Left lung (tissue), 10 donors: ENCODE data around the gene SLC23A2. TPM values are rescaled to one million over a fixed set of nuclear protein-coding genes. Genes with fewer than 3 reads are reported as not detected.

Experiments used
- ATAC-seq: fragments of 200-7000 bp; cut with Tn5 transposase; one replicate; pipeline ENCODE4 v1.9.1; 2020; ENCODE audit warnings: moderate library complexity
- DNase-seq, 4 donors: peaks; one replicate each; pipeline ENCODE4 v3.0.0-alpha.2; 2013 to 2020
- H3K27ac ChIP-seq, 2 donors: fragments of 200-600 bp; sonication (generic) in 1 of 2; one replicate each; pipeline versions ENCODE4 v1.5.0 to v1.8.0; 2020 to 2021
- H3K27me3 ChIP-seq, 2 donors: fragments of 200-600 bp; sonication (generic) in 1 of 2; one replicate each; pipeline versions ENCODE4 v1.5.0 to v1.8.0; 2020 to 2021
- H3K36me3 ChIP-seq, 2 donors: fragments of 200-600 bp; sonication (generic) in 1 of 2; one replicate each; pipeline versions ENCODE4 v1.5.0 to v1.8.0; 2020 to 2021
- H3K4me1 ChIP-seq, 2 donors: fragments of 200-600 bp; one replicate each; pipeline ENCODE4 v1.8.0; 2021
- H3K4me3 ChIP-seq, 2 donors: fragments of 200-600 bp; sonication (generic) in 1 of 2; one replicate each; pipeline versions ENCODE4 v1.5.0 to v1.8.0; 2020 to 2021; ENCODE audit warnings: mild to moderate bottlenecking in 1 of 2
- H3K9me3 ChIP-seq, 2 donors: fragments of 200-600 bp; sonication (generic) in 1 of 2; one replicate each; pipeline versions ENCODE4 v1.5.0 to v1.8.0; 2020 to 2021
- CTCF ChIP-seq, 2 donors: fragments of 200-600 bp; sonication (generic) in 1 of 2; IDR thresholded peaks; one replicate each; pipeline versions ENCODE4 v1.5.0 to v1.8.0; 2021; ENCODE audit warnings: antibody characterized with exemption in 2 of 2
- intact Hi-C, 2 donors: fragments of 100-400 bp; cut with DNase I; formaldehyde crosslinking; loops; one replicate each; pipeline versions ENCODE4 v1.11.2 to v1.14.2; 2022
- polyA plus RNA-seq, 6 donors: library from polyadenylated mRNA; unstranded; fragments of 120-200 nt; gene quantifications; one replicate each; pipeline ENCODE4 v1.2.1, GENCODE V29; 2013; ENCODE audit not compliant: insufficient read length in 6 of 6
- total RNA-seq, 2 donors: library from RNA; stranded (reverse); fragmentation: NEBNext Ultra II Directional; extraction: Animal tissue kit (Norgen Biotek cat#: 25700); gene quantifications; one replicate each; pipeline ENCODE4 v1.2.1, GENCODE V29; 2021
- donor health status: DM: no; HTN: yes; CAD: no.
- donor health status: DM: no; HTN: no; CAD: no.

Gene SLC23A2
- total and polyA plus RNA-seq, 8 donors, result 15.8 to 27.1 (median 25.9) TPM

GRCh38 chr20:4808872-4809271 is 192.4 kb downstream of the SLC23A2 start:
- Histone ChIP-seq H3K4me3 (no peak overlapping the region), H3K27me3 (no peaks in the 10 kb centered on the region), H3K9me3 (no peaks in the 10 kb centered on the region), H3K36me3 (peaks cover 0 to 16% of the 10 kb centered on the region in 2 donors), H3K27ac (peak overlapping the region; percentile 10 to 98), H3K4me1 (peaks cover 14 to 99% of the 10 kb centered on the region in 2 donors)
- DNase-seq (no peak), ATAC-seq (no peak)
- TF ChIP-seq CTCF (IDR thresholded peaks at IDR 0.05), result no peak
- intact Hi-C loops, result no loop called here

DNA sequence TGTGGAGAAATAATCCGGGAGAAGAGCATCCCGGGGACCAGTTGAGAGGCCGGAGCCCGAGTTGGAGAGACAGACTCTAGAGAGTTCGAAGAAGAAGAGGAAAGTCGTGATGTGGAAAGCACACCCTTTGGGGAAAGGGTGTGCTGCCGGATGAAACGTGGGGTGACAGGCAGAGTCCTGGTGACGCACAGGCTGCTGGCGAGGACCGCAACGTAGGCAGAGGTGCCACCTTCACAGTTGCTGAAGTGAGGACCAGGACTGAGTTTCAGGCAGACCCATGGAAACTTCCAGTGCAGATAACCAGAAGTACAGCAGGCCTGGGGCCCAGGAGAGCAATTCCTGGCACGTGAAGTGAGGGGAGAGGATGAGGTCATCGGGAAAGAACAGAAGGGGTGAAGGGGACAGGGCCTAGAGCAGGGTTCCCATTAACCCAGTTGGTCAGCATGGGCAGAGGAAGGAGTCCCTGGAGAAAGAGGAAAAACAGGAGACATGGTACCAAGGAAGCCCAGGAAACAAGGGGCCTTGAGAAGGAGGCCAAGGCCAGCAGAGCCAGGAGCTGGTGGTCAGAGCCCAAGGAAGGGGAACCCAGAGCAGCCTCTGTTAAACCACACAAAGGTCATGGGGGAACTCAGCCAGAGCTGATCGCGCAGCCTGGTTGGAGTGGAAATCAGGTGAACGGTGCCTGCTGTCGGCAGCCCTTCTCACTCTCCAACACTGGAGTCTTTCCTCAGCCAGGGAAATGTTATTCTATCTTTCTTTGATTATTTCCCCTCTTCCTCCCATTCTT is 195.5 kb downstream of the SLC23A2 start:
- intact Hi-C loops, result no loop called here
- no peak overlapping the region for H3K4me3 ChIP-seq
- peaks cover 0 to 46% of the 10 kb centered on the region in 2 donors for H3K36me3 ChIP-seq
- H3K9me3 ChIP-seq, result no peaks in the 10 kb centered on the region
- TF ChIP-seq CTCF (IDR thresholded peaks at IDR 0.05), result no peak
- peaks cover 10 to 93% of the 10 kb centered on the region in 2 donors for H3K4me1 ChIP-seq
- DNase-seq (no peak), ATAC-seq (no peak)
- peak overlapping the region; percentile 7 to 69 for H3K27ac ChIP-seq
- no peaks in the 10 kb centered on the region for H3K27me3 ChIP-seq

DNA sequence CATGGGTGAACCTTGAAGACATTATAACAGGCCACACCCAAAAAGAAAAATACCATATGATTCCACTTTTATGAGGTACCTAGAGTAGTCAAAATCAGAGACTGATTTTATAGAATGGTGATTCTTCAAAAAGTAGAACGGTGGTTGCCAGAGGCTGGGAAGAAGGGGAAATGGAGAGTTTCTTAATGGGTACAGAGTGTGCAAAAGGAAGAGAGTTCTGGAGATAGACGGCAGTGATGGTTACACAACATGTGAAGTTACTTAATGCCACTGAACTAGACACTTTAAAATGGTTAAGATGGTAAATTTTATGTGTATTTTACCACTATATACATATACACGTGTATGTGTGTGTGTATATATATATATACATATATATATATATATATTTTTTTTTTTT is 198.8 kb downstream of the SLC23A2 start:
- peak overlapping the region in 1 of 2 donors; percentile 79 for H3K27ac ChIP-seq
- peaks cover 0 to 80% of the 10 kb centered on the region in 2 donors for H3K36me3 ChIP-seq

More for the DNA sequence above, 198.8 kb downstream of the SLC23A2 start:
- no peaks in the 10 kb centered on the region for H3K9me3 ChIP-seq
- ATAC-seq (peak; percentile 30), DNase-seq (no peak)
- H3K4me1 ChIP-seq, result peaks cover 0 to 65% of the 10 kb centered on the region in 2 donors
- no peak for TF ChIP-seq CTCF (IDR thresholded peaks at IDR 0.05)
- H3K27me3 ChIP-seq, result no peaks in the 10 kb centered on the region
- intact Hi-C loops, result no loop called here
- H3K4me3 ChIP-seq, result no peak overlapping the region

Other genes with a start within 250 kb of the SLC23A2 start
- gene RASSF2, start 177.9 kb downstream of the SLC23A2 start, total RNA-seq, result 10 to 100 TPM; 38.7 to 71.5 TPM
- 10 to 100 TPM; 22.0 to 45.4 (median 36.1) TPM for gene RASSF2, start 177.9 kb downstream of the SLC23A2 start, polyA plus RNA-seq
- gene TMEM230, start 111.6 kb upstream of the SLC23A2 start, total RNA-seq, result 100 to 1,000 TPM in 1 of 2 donors, 10 to 100 TPM in 1; 98.4 to 112 TPM
- gene TMEM230, start 111.6 kb upstream of the SLC23A2 start, polyA plus RNA-seq, result 100 to 1,000 TPM in 5 of 6 donors, 10 to 100 TPM in 1; 99.2 to 157 (median 120) TPM
- gene PCNA, start 118.4 kb upstream of the SLC23A2 start, total RNA-seq, result 10 to 100 TPM; 80.4 to 93.9 TPM
- gene PCNA, start 118.4 kb upstream of the SLC23A2 start, polyA plus RNA-seq, result 100 to 1,000 TPM; 115 to 171 (median 139) TPM
- gene CDS2, start 125.5 kb upstream of the SLC23A2 start, total RNA-seq, result 10 to 100 TPM; 59.6 to 61.0 TPM
- 10 to 100 TPM; 26.7 to 32.4 (median 29.9) TPM for gene CDS2, start 125.5 kb upstream of the SLC23A2 start, polyA plus RNA-seq